AG04450 (cell line): Measurements from ENCODE around the gene TRPC6. TPM values are rescaled to one million over a fixed set of nuclear protein-coding genes. Genes with fewer than 3 reads are reported as not detected.
A peak's percentile ranks its signal among the peaks of the same experiment; 100 is the strongest.

ENCODE experiments used
- CTCF ChIA-PET: fragments of 300-600, 350-600 bp; formaldehyde crosslinking; extraction: SDS; loops from one replicate; lab custom pipeline; 2022; ENCODE audit warnings: antibody characterized with exemption, inconsistent platforms; lab: Charles Lee
- POLR2A ChIA-PET: fragments of 350-600 bp; formaldehyde crosslinking; extraction: SDS; loops from one replicate; lab custom pipeline; 2021; ENCODE audit warnings: antibody characterized with exemption, inconsistent platforms; lab: Yijun Ruan, JAX
- DNase-seq: peaks from one replicate; pipeline ENCODE4 v3.0.0-alpha.2; 2011; ENCODE audit warnings: low read depth, low spot score
- H3K27ac ChIP-seq: one replicate; pipeline ENCODE4 v1.5.1; 2012; ENCODE audit warnings: low read depth, low read length, control low read depth
- H3K27me3 ChIP-seq: one replicate; pipeline ENCODE4 v1.6.0; 2012; ENCODE audit warnings: low read length; ENCODE audit not compliant: control insufficient read depth, insufficient read depth
- H3K4me3 ChIP-seq: 2 replicates; pipeline ENCODE4 v1.5.1; 2011; ENCODE audit warnings: mild to moderate bottlenecking, low read depth, low read length, control low read depth
- H3K9me3 ChIP-seq: 2 replicates; pipeline ENCODE4 v1.5.1; 2012; ENCODE audit warnings: low read length; ENCODE audit not compliant: control insufficient read depth, insufficient read depth
- polyA plus RNA-seq: library from polyadenylated mRNA; depleted of rRNA; stranded (reverse); fragments of >200 nt; gene quantifications from 2 replicates; pipeline ENCODE4 v1.2.3, GENCODE V29; 2011
- TF ChIP-seq, protein P1 (sequence below): IDR thresholded peaks from 2 replicates; pipeline ENCODE4 v1.5.1; 2011; ENCODE audit warnings: low read depth, low read length, control low read depth, inconsistent platforms

The TRPC6 gene
- polyA plus RNA-seq, 1 experiment: 5.6 TPM

DNA sequence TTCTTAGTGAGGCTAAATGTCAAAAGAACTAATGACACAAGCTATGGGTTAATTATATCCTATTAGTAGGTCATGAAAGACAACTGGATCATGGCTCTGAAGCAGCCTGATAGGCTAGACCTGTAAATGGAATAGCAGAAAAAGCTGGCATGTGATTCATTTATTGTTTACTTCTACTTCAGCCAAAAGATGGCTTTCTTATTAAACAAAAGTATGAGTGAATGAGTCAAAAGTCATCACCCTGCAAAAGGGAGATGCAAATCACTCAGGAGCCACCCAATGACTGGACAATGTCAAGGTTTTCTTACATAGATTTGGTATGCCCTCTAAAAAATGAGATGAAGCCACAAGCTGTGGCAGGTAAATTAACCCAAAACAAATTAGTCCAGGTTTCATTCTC, 138.0 kb downstream of the TRPC6 start:
- ChIA-PET CTCF (interaction anchor here (0.7 to 3.6 kb wide), 3 partner anchors 10 to 562 kb away, joined by 3 to 15 read pairs (median 5); no protein-coding TSS in a partner anchor), POLR2A (interaction anchor here (0.7 kb wide), 1 partner anchor 1385 kb away, joined by 3 read pairs; no protein-coding TSS in a partner anchor)
- no peak for DNase-seq
- H3K9me3 ChIP-seq: no peaks in the 10 kb centered on the region
- TF ChIP-seq, protein P1, sequence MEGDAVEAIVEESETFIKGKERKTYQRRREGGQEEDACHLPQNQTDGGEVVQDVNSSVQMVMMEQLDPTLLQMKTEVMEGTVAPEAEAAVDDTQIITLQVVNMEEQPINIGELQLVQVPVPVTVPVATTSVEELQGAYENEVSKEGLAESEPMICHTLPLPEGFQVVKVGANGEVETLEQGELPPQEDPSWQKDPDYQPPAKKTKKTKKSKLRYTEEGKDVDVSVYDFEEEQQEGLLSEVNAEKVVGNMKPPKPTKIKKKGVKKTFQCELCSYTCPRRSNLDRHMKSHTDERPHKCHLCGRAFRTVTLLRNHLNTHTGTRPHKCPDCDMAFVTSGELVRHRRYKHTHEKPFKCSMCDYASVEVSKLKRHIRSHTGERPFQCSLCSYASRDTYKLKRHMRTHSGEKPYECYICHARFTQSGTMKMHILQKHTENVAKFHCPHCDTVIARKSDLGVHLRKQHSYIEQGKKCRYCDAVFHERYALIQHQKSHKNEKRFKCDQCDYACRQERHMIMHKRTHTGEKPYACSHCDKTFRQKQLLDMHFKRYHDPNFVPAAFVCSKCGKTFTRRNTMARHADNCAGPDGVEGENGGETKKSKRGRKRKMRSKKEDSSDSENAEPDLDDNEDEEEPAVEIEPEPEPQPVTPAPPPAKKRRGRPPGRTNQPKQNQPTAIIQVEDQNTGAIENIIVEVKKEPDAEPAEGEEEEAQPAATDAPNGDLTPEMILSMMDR: no peak
- H3K4me3 ChIP-seq: no peak overlapping the region
- H3K27me3 ChIP-seq: no peaks in the 10 kb centered on the region
- no peak overlapping the region for H3K27ac ChIP-seq

DNA sequence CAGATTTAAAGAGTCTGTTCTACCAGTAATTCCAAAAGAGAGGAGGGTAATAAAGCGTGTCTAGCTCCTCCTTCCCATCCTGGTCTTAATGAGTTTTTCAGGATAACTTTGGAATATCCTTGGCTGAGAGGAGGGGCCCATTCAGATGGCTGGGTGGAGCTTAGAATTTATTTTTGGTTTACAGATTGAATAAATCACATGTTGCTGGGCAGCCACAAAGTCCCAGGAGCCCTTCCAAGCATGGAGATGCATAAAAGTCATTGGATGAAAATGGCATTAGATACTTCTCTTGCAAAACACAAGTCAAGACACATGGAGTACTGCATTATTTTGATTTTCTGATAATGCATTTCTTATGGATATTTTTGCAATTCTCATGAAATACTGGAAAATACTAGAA, 139.0 kb downstream of the TRPC6 start:
- CTCF ChIA-PET: interaction anchor here (1.0 to 1.3 kb wide), 2 partner anchors 11 to 13 kb away, joined by 3 read pairs; no protein-coding TSS in a partner anchor

DNA sequence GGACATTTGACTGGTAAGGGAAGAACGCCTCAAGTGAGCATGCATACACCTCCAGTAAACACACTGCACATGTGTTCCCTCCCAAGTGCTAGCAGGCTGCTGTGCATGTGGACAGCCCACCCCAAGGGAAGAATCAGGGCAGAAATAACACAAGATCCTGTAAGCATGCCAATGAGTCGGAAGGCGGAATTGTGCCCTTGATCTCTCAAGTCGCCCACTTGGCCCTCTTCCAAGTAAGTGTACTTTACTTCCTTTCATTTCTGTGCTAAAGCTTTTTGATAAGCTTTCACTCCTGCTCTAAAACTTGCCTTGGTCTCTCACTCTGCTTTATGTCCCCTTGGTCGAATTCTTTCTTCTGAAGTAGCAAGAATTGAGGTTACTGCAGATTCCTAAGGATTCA, 139.6 kb downstream of the TRPC6 start:
- CTCF ChIA-PET: interaction anchor here (1.0 to 1.3 kb wide), 2 partner anchors 11 to 13 kb away, joined by 3 read pairs; no protein-coding TSS in a partner anchor
- Histone ChIP-seq H3K4me3 (no peak overlapping the region), H3K9me3 (no peaks in the 10 kb centered on the region), H3K27me3 (no peaks in the 10 kb centered on the region), H3K27ac (no peak overlapping the region)
- TF ChIP-seq, protein P1: no peak
- POLR2A ChIA-PET: no interaction called here
- no peak for DNase-seq

More for the DNA sequence above, 139.0 kb downstream of the TRPC6 start:
- no peak overlapping the region for H3K4me3 ChIP-seq
- H3K27ac ChIP-seq: no peak overlapping the region
- no peaks in the 10 kb centered on the region for H3K27me3 ChIP-seq
- POLR2A ChIA-PET: no interaction called here
- H3K9me3 ChIP-seq: no peaks in the 10 kb centered on the region
- DNase-seq: no peak
- TF ChIP-seq, protein P1: no peak

DNA sequence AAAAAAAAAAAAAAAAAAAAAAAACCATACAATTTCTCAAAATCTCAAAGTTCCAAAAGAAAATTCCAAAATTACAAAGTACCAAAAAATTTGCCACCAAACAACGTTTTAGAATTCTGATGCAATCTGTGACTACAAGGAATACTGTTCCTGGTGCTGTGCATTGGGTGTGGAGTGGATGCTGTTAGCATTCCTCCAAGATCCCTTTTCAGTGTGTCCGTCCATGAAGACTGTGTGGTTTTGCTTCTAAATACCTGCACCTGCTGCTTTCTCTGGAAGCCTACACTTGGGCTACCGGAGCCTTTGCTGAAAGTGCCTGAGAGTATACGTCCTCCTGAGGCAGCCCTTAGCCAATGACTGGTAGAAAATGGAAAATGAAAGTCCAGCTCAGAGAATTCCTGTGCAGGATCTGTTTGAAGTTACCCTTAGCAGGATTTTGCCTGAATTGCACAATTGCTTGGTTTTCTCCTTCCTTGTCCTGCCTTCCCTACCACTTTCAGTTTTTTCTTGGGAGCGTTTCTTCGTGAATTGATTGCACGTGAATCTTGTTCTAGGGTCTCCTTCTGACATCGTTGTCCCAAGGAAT, 140.8 kb downstream of the TRPC6 start:
- H3K9me3 ChIP-seq: no peaks in the 10 kb centered on the region
- ChIA-PET CTCF (interaction anchor here (1.5 kb wide), 1 partner anchor 418 kb away, joined by 4 read pairs; no protein-coding TSS in a partner anchor), POLR2A (no interaction called here)
- DNase-seq: no peak
- H3K27ac ChIP-seq: no peak overlapping the region
- no peaks in the 10 kb centered on the region for H3K27me3 ChIP-seq
- H3K4me3 ChIP-seq: no peak overlapping the region
- TF ChIP-seq, protein P1: no peak

DNA sequence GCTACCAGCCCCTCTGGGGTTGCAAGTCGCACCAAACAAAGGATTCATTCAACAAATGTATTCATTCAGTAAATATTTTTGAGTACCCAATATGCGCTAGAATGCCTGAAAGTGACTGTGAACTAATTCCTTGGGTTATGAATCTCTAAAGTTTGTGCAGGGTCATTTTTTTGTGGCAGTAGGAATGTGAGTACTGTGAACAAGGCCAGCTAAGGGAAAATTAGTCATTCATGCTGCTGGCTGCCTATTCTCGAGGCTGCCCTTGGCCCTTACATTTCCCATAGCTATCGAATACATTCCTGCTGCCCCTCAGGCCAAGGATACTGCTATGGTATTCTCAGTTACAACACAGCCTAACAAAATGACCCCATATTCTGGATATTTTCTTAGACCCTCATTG, 141.6 kb downstream of the TRPC6 start:
- no peaks in the 10 kb centered on the region for H3K27me3 ChIP-seq
- ChIA-PET CTCF (interaction anchor here (1.2 to 1.5 kb wide), 2 partner anchors 419 to 566 kb away, joined by 3 to 4 read pairs; no protein-coding TSS in a partner anchor), POLR2A (no interaction called here)
- peak overlapping the region; percentile 43 for H3K27ac ChIP-seq
- DNase-seq: no peak
- no peaks in the 10 kb centered on the region for H3K9me3 ChIP-seq
- TF ChIP-seq, protein P1: no peak
- H3K4me3 ChIP-seq: no peak overlapping the region
